ENCODE measurements around the gene FZD7.

The FZD7 gene

GRCh38 chr2:202039278-202040078 lies 5.8 kb downstream of the FZD7 start:
- in situ Hi-C loops (cut with MboI; ENCODE audit: low sequenced_read_pairs, unreplicated experiment): no loop called here
- DNase-seq (ENCODE audit: low spot score): no peak
- TF ChIP-seq CTCF (IDR thresholded peaks at IDR 0.05; ENCODE audit: borderline replicate concordance, control extremely low read depth, extremely low read depth, insufficient read depth, missing control alignments): no peak

GRCh38 chr2:202040079-202040844 lies 6.6 kb downstream of the FZD7 start:
- in situ Hi-C loops (cut with MboI; ENCODE audit: low sequenced_read_pairs, unreplicated experiment): no loop called here
- no peak for DNase-seq (ENCODE audit: low spot score)
- no peak for TF ChIP-seq CTCF (IDR thresholded peaks at IDR 0.05; ENCODE audit: borderline replicate concordance, control extremely low read depth, extremely low read depth, insufficient read depth, missing control alignments)

- DNase-seq (ENCODE audit: low spot score): no peak
- in situ Hi-C loops (cut with MboI; ENCODE audit: low sequenced_read_pairs, unreplicated experiment): no loop called here
- TF ChIP-seq CTCF (IDR thresholded peaks at IDR 0.05; ENCODE audit: borderline replicate concordance, control extremely low read depth, extremely low read depth, insufficient read depth, missing control alignments): no peak
Observed at GRCh38 chr2:202042444-202042843, 8.8 kb downstream of the FZD7 start.

- in situ Hi-C loops (cut with MboI; ENCODE audit: low sequenced_read_pairs, unreplicated experiment): no loop called here
- TF ChIP-seq CTCF (IDR thresholded peaks at IDR 0.05; ENCODE audit: borderline replicate concordance, control extremely low read depth, extremely low read depth, insufficient read depth, missing control alignments): no peak
- DNase-seq (ENCODE audit: low spot score): no peak
Observed at GRCh38 chr2:202043475-202043874, 9.8 kb downstream of the FZD7 start.

- no peak for DNase-seq (ENCODE audit: low spot score)
- in situ Hi-C loops (cut with MboI; ENCODE audit: low sequenced_read_pairs, unreplicated experiment): no loop called here
- TF ChIP-seq CTCF (IDR thresholded peaks at IDR 0.05; ENCODE audit: borderline replicate concordance, control extremely low read depth, extremely low read depth, insufficient read depth, missing control alignments): no peak
Observed at GRCh38 chr2:202044777-202045176, 11.1 kb downstream of the FZD7 start.

- no peak for TF ChIP-seq CTCF (IDR thresholded peaks at IDR 0.05; ENCODE audit: borderline replicate concordance, control extremely low read depth, extremely low read depth, insufficient read depth, missing control alignments)
- DNase-seq (ENCODE audit: low spot score): no peak
- in situ Hi-C loops (cut with MboI; ENCODE audit: low sequenced_read_pairs, unreplicated experiment): no loop called here
Observed at GRCh38 chr2:202046572-202046971, 12.9 kb downstream of the FZD7 start.

Measured in GM13976 (cell line).